Measurements from ENCODE around the gene NGDN. TPM values are rescaled to one million over a fixed set of nuclear protein-coding genes. Genes with fewer than 3 reads are reported as not detected.

Gene NGDN
- total RNA-seq, 1 donor from 2014 or later, result 60.1 TPM

- TF ChIP-seq EZH2 (IDR thresholded peaks at IDR 0.05) (no peak), EZH2phosphoT487 (IDR thresholded peaks at IDR 0.05) (no peak), CTCF (IDR thresholded peaks at IDR 0.05) (no peak)
- peaks cover 15% of the 10 kb centered on the region for H3K4me1 Mint-ChIP-seq
- no peak overlapping the region for H3K4me3 ChIP-seq
- H3K27me3 Mint-ChIP-seq (ENCODE audit: insufficient read depth, low read depth), result peaks cover 7% of the 10 kb centered on the region
- H3K36me3 Mint-ChIP-seq, result no peaks in the 10 kb centered on the region
- H3K79me2 ChIP-seq (ENCODE audit: low read depth), result no peaks in the 10 kb centered on the region
- no peak overlapping the region for H3K4me3 Mint-ChIP-seq
- H4K20me1 ChIP-seq (ENCODE audit: low read depth), result no peaks in the 10 kb centered on the region
- no peaks in the 10 kb centered on the region for H3K36me3 ChIP-seq
- no peaks in the 10 kb centered on the region for H3K27me3 ChIP-seq
- H3F3A ChIP-seq (ENCODE audit: low read depth), result peaks cover 10% of the 10 kb centered on the region
- peaks cover 5% of the 10 kb centered on the region for H3K9me3 ChIP-seq (ENCODE audit: low read depth)
- no peaks in the 10 kb centered on the region for H3K9me3 Mint-ChIP-seq
- H3K27ac Mint-ChIP-seq, result no peak overlapping the region
- peaks cover 15% of the 10 kb centered on the region for H3K4me1 ChIP-seq
- H3K27ac ChIP-seq, result no peak overlapping the region
- H3K4me2 ChIP-seq, result no peak overlapping the region
- H2AFZ ChIP-seq (replicated peaks), result no peak overlapping the region
- no peak for DNase-seq (ENCODE audit: low spot score)
- no peak overlapping the region for H3K9ac ChIP-seq
Measured at GRCh38 chr14:23447361-23448350, 21.8 kb upstream of the NGDN start.

DNA sequence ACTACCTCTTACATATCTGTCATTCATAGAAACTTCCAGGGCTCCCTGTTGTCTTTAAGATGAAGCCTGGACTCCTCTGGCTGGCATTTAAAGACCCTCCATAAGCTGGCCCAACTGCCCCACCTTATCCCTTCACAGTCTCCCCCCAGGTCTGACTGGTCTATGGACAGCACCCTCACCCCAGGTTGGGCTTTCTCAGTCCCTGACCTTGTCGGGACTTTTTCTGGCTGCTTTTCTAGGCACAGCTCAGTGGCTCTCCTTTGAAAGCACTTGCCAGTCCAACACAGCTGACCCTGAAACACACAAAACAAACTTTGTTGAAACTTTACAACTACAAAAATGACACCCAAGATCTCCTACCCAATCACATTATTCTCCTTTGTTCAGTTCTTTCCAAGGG lies 20.2 kb upstream of the NGDN start:
- Histone ChIP-seq H3K27me3 (no peaks in the 10 kb centered on the region), H3K4me2 (no peak overlapping the region), H3K4me1 (peaks cover 6% of the 10 kb centered on the region), H3K36me3 (no peaks in the 10 kb centered on the region), H2AFZ (replicated peaks) (no peak overlapping the region), H3K79me2 (ENCODE audit: low read depth) (no peaks in the 10 kb centered on the region), H4K20me1 (ENCODE audit: low read depth) (no peaks in the 10 kb centered on the region), H3K9ac (no peak overlapping the region), H3K9me3 (ENCODE audit: low read depth) (peaks cover 5% of the 10 kb centered on the region), H3K27ac (no peak overlapping the region), H3F3A (ENCODE audit: low read depth) (no peaks in the 10 kb centered on the region), H3K4me3 (no peak overlapping the region)
- Mint-ChIP-seq H3K4me3 (no peak overlapping the region), H3K36me3 (no peaks in the 10 kb centered on the region), H3K4me1 (peaks cover 2% of the 10 kb centered on the region), H3K27ac (no peak overlapping the region), H3K9me3 (no peaks in the 10 kb centered on the region), H3K27me3 (ENCODE audit: insufficient read depth, low read depth) (peaks cover 5% of the 10 kb centered on the region)
- TF ChIP-seq EZH2 (IDR thresholded peaks at IDR 0.05) (no peak), CTCF (IDR thresholded peaks at IDR 0.05) (no peak), EZH2phosphoT487 (IDR thresholded peaks at IDR 0.05) (no peak)
- no peak for DNase-seq (ENCODE audit: low spot score)

DNA sequence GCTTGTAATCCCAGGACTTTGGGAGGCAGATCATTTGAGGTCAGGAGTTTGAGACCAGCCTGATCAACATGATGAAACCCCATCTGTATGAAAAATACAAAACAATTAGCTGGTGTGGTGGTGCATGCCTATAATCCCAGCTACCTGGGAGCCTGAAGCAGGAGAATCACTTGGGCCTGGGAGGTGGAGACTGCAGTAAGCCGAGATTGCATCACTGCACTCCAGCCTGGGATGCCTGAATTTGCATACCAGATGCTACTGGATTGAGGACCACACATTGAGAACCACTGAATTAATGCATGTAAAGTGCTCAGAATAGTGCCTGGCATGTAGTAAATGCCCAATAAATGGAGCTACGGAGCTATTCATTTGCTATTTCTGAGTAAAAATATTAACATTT lies 19.1 kb upstream of the NGDN start:
- H3K9me3 Mint-ChIP-seq, result no peaks in the 10 kb centered on the region
- no peak for DNase-seq (ENCODE audit: low spot score)
- Histone ChIP-seq H3K4me2 (no peak overlapping the region), H4K20me1 (ENCODE audit: low read depth) (no peaks in the 10 kb centered on the region), H3K27me3 (no peaks in the 10 kb centered on the region), H3K27ac (no peak overlapping the region), H3K9me3 (ENCODE audit: low read depth) (peaks cover 5% of the 10 kb centered on the region), H3F3A (ENCODE audit: low read depth) (peaks cover 4% of the 10 kb centered on the region), H2AFZ (replicated peaks) (no peak overlapping the region), H3K9ac (no peak overlapping the region), H3K36me3 (no peaks in the 10 kb centered on the region), H3K4me1 (peaks cover 9% of the 10 kb centered on the region), H3K79me2 (ENCODE audit: low read depth) (no peaks in the 10 kb centered on the region), H3K4me3 (no peak overlapping the region)
- H3K4me1 Mint-ChIP-seq, result no peaks in the 10 kb centered on the region
- H3K27ac Mint-ChIP-seq, result no peak overlapping the region
- H3K4me3 Mint-ChIP-seq, result no peak overlapping the region
- H3K27me3 Mint-ChIP-seq (ENCODE audit: insufficient read depth, low read depth), result peaks cover 5% of the 10 kb centered on the region
- no peaks in the 10 kb centered on the region for H3K36me3 Mint-ChIP-seq
- TF ChIP-seq CTCF (IDR thresholded peaks at IDR 0.05) (no peak), EZH2 (IDR thresholded peaks at IDR 0.05) (no peak), EZH2phosphoT487 (IDR thresholded peaks at IDR 0.05) (no peak)

Measured in neural progenitor cell (in vitro differentiated cells).